HepG2 (cell line): ENCODE data around the gene LYST. TPM values are rescaled to one million over a fixed set of nuclear protein-coding genes. Genes with fewer than 3 reads are reported as not detected.

Experiments used
- ATAC-seq: fragments of 200-7000 bp; cut with Tn5 transposase; 3 replicates; pipeline ENCODE4 v1.9.1; 2020; ENCODE audit warnings: mild to moderate bottlenecking, moderate library complexity
- BruUV-seq: library from RNA; stranded (reverse); fragments of 400-500 nt; replicated peaks from 2 replicates; lab custom pipeline; 2021; lab: Mats Ljungman, UMichigan
- CTCF ChIA-PET: fragments of 300-600 bp; formaldehyde crosslinking; extraction: SDS; loops from one replicate; lab custom pipeline; 2021; ENCODE audit warnings: low total read pairs, inconsistent platforms, low intra/inter-chr PET ratio; lab: Yijun Ruan, JAX
- POLR2A ChIA-PET: fragments of 350-600 bp; sonication (Branson Sonifier 250); formaldehyde crosslinking; loops from one replicate; lab custom pipeline; 2020; ENCODE audit warnings: antibody characterized with exemption, inconsistent platforms; lab: Yijun Ruan, JAX
- DNase-seq: peaks from one replicate; pipeline ENCODE4 v3.0.0-alpha.2; 2015; ENCODE audit warnings: low spot score
- FAIRE-seq: peaks from 3 replicates; lab custom pipeline; 2011; peaks lifted over from hg19 to GRCh38; lab: Jason Lieb, UNC
- H2AFZ ChIP-seq: one replicate; pipeline ENCODE4 v1.6.1; 2011; ENCODE audit warnings: low read length, inconsistent platforms
- H3K27ac ChIP-seq: fragments of 300-600 bp; 3 replicates; pipeline ENCODE4 v1.8.0; 2011; ENCODE audit warnings: mixed run types, mild to moderate bottlenecking, mixed read lengths, low read length, inconsistent platforms; ENCODE audit not compliant: insufficient read depth; ENCODE audit errors: extremely low read length
- H3K27me3 ChIP-seq, 2 experiments: fragments of 200-600 bp in 1 of 2; 2 replicates in 1 of 2; 3 replicates in 1 of 2; pipeline versions ENCODE4 v1.6.0 to v1.8.0; 2011; ENCODE audit warnings: low read length in 2 of 2, mild to moderate bottlenecking in 2 of 2, moderate library complexity in 2 of 2, inconsistent platforms in 1 of 2; ENCODE audit not compliant: insufficient read depth in 2 of 2, control insufficient read depth in 1 of 2
- H3K36me3 ChIP-seq, 2 experiments: fragments of 200-600 bp in 1 of 2; replicated peaks in 1 of 2; 2 replicates in 1 of 2; 3 replicates in 1 of 2; pipeline versions ENCODE4 v1.5.1 to v1.8.0; 2011; ENCODE audit warnings: low read length in 2 of 2, inconsistent platforms in 1 of 2; ENCODE audit not compliant: insufficient read depth in 2 of 2, control insufficient read depth in 1 of 2
- H3K4me1 ChIP-seq: 2 replicates; pipeline ENCODE4 v1.5.1; 2012; ENCODE audit warnings: low read length, inconsistent platforms; ENCODE audit not compliant: insufficient read depth
- H3K4me2 ChIP-seq: 2 replicates; pipeline ENCODE4 v1.6.0; 2011; ENCODE audit warnings: low read depth, low read length, inconsistent platforms
- H3K4me3 ChIP-seq, 3 experiments: fragments of 200-600 bp in 1 of 3; sonication (generic), shearing (Covaris generic) in 1 of 3; replicated peaks in 1 of 3; 2 replicates each; pipeline ENCODE4 v1.5.1; 2011 to 2016; ENCODE audit warnings: low read length in 3 of 3, inconsistent platforms in 2 of 3, low read depth in 2 of 3, mild to moderate bottlenecking in 2 of 3, control low read depth in 1 of 3, mixed read lengths in 1 of 3; ENCODE audit not compliant: insufficient read depth in 1 of 3
- H3K79me2 ChIP-seq: one replicate; pipeline ENCODE4 v1.6.1; 2011; ENCODE audit warnings: low read length, inconsistent platforms; ENCODE audit not compliant: insufficient read depth
- H3K9ac ChIP-seq: 2 replicates; pipeline ENCODE4 v1.6.0; 2011; ENCODE audit warnings: mild to moderate bottlenecking, low read depth, low read length, inconsistent platforms; ENCODE audit not compliant: insufficient read depth
- H3K9me3 ChIP-seq: 2 replicates; pipeline ENCODE4 v1.5.1; 2012; ENCODE audit warnings: mild to moderate bottlenecking, low read length
- H4K20me1 ChIP-seq: 2 replicates; pipeline ENCODE4 v1.6.0; 2011; ENCODE audit warnings: inconsistent platforms, mild to moderate bottlenecking, low read length, moderate library complexity; ENCODE audit not compliant: insufficient read depth
- ERF ChIP-seq: IDR thresholded peaks from 2 replicates; pipeline ENCODE4 v1.6.1; 2018; ENCODE audit warnings: missing biosample characterization, missing genetic modification reagents
- HNRNPK ChIP-seq: fragments of 200-400 bp; formaldehyde crosslinking; IDR thresholded peaks from 2 replicates; pipeline ENCODE4 v1.6.1; 2018; ENCODE audit warnings: low read length, low read depth, moderate library complexity, mild to moderate bottlenecking; ENCODE audit not compliant: poor library complexity, severe bottlenecking
- IKZF1 ChIP-seq: fragments of 450-650 bp; IDR thresholded peaks from 2 replicates; pipeline ENCODE4 v1.7.1; 2016
- KAT7 ChIP-seq: IDR thresholded peaks from 2 replicates; pipeline ENCODE4 v1.6.1; 2018; ENCODE audit warnings: borderline replicate concordance, missing compliant biosample characterization
- MBNL3 ChIP-seq: fragments of 250-450 bp; sonication (Bioruptor Pico); conservative IDR thresholded peaks from 2 replicates; pipeline ENCODE4 v1.8.0; 2022; ENCODE audit warnings: mild to moderate bottlenecking, inconsistent platforms
- NRL ChIP-seq: sonication (generic); formaldehyde crosslinking; IDR thresholded peaks from 2 replicates; pipeline ENCODE4 v1.5.0; 2020; ENCODE audit warnings: missing genetic modification reagents, mild to moderate bottlenecking, moderate library complexity, borderline replicate concordance
- SMARCE1 ChIP-seq: fragments of 450-650 bp; IDR thresholded peaks from 2 replicates; pipeline ENCODE4 v1.6.1; 2017; ENCODE audit warnings: borderline replicate concordance
- STAT6 ChIP-seq: sonication (generic); formaldehyde crosslinking; IDR thresholded peaks from 2 replicates; pipeline ENCODE4 v1.4.0; 2020; ENCODE audit warnings: missing genetic modification reagents, mild to moderate bottlenecking, borderline replicate concordance
- TGIF2 ChIP-seq: IDR thresholded peaks from 2 replicates; pipeline ENCODE4 v1.6.1; 2016; ENCODE audit warnings: control low read depth, missing compliant biosample characterization
- THAP8 ChIP-seq: sonication (generic); formaldehyde crosslinking; IDR thresholded peaks from 2 replicates; pipeline ENCODE4 v1.5.1; 2020; ENCODE audit warnings: missing genetic modification reagents, mild to moderate bottlenecking, borderline replicate concordance
- ZBTB25 ChIP-seq: IDR thresholded peaks from 2 replicates; pipeline ENCODE4 v1.6.1; 2018; ENCODE audit warnings: missing genetic modification reagents
- ZNF510 ChIP-seq: sonication (generic); formaldehyde crosslinking; IDR thresholded peaks from 2 replicates; pipeline ENCODE4 v1.4.0; 2020; ENCODE audit warnings: low read depth, mild to moderate bottlenecking, missing genetic modification reagents
- in situ Hi-C: cut with HindIII; loops from 2 replicates; pipeline ENCODE4 v1.10.0; 2017; ENCODE audit warnings: low pct_unique_long_range_greater_than_20kb; ENCODE audit not compliant: extremely low pct_ligation_motif_present
- intact Hi-C: fragments of 100-400 bp; cut with micrococcal nuclease; formaldehyde crosslinking; loops from one replicate; pipeline ENCODE4 v1.10.0; 2022; ENCODE audit not compliant: unreplicated experiment
- polyA plus RNA-seq, 8 experiments: library from polyadenylated mRNA; depleted of rRNA in 3 of 8; stranded (reverse) in 7 of 8; unstranded in 1 of 8; fragments of >200 nt; fragmentation: Illumina TruSeq in 4 of 8; extraction: Trizol in 4 of 8; gene quantifications; 2 replicates each; pipeline versions ENCODE4 v1.2.1 to v1.2.3, GENCODE V29; 2011 to 2016; ENCODE audit warnings: low read depth in 4 of 8, missing spikeins in 1 of 8, mixed read lengths in 1 of 8; ENCODE audit not compliant: insufficient read depth in 1 of 8
- total RNA-seq, 5 experiments: library from RNA; depleted of rRNA; stranded (reverse); fragments of >200 nt; fragmentation: Illumina TruSeq; extraction: Trizol; gene quantifications; 2 replicates each; pipeline ENCODE4 v1.2.3, GENCODE V29; 2016; ENCODE audit warnings: low read depth in 1 of 5
- TF ChIP-seq, protein P1 (sequence below): sonication (generic); formaldehyde crosslinking; IDR thresholded peaks from 2 replicates; pipeline ENCODE4 v1.5.1; 2020; ENCODE audit warnings: mild to moderate bottlenecking, missing genetic modification reagents, borderline replicate concordance
- TF ChIP-seq, protein P2 (sequence below): IDR thresholded peaks from 2 replicates; pipeline ENCODE4 v1.6.1; 2016; ENCODE audit warnings: mild to moderate bottlenecking, missing biosample characterization, missing genetic modification reagents

Gene LYST
- total and polyA plus RNA-seq, 2 of the 13 experiments (the other 11 are each of a cell fraction or from before 2014, with no cell fraction given) = 0.91 to 2.5 TPM

- in situ Hi-C loops (no loop called here), intact Hi-C loops (no loop called here)
- H3K4me2 ChIP-seq = no peak overlapping the region
- no peaks in the 10 kb centered on the region for H3K36me3 ChIP-seq
- no peak for FAIRE-seq
- no peak overlapping the region for H2AFZ ChIP-seq
- H3K9ac ChIP-seq = no peak overlapping the region
- BruUV-seq = no TSS peak
- POLR2A ChIA-PET = no interaction called here
- no peaks in the 10 kb centered on the region for H3K27me3 ChIP-seq
- no peaks in the 10 kb centered on the region for H3K9me3 ChIP-seq
- no peak for DNase-seq
- H4K20me1 ChIP-seq = no peaks in the 10 kb centered on the region
- ATAC-seq = no peak
- H3K79me2 ChIP-seq = no peaks in the 10 kb centered on the region
- H3K27ac ChIP-seq = no peak overlapping the region
- H3K4me1 ChIP-seq = no peaks in the 10 kb centered on the region
- H3K4me3 ChIP-seq = no peak overlapping the region
- TF ChIP-seq NRL (CRISPR knock-in tag) = no peak
- TF ChIP-seq, protein P1, sequence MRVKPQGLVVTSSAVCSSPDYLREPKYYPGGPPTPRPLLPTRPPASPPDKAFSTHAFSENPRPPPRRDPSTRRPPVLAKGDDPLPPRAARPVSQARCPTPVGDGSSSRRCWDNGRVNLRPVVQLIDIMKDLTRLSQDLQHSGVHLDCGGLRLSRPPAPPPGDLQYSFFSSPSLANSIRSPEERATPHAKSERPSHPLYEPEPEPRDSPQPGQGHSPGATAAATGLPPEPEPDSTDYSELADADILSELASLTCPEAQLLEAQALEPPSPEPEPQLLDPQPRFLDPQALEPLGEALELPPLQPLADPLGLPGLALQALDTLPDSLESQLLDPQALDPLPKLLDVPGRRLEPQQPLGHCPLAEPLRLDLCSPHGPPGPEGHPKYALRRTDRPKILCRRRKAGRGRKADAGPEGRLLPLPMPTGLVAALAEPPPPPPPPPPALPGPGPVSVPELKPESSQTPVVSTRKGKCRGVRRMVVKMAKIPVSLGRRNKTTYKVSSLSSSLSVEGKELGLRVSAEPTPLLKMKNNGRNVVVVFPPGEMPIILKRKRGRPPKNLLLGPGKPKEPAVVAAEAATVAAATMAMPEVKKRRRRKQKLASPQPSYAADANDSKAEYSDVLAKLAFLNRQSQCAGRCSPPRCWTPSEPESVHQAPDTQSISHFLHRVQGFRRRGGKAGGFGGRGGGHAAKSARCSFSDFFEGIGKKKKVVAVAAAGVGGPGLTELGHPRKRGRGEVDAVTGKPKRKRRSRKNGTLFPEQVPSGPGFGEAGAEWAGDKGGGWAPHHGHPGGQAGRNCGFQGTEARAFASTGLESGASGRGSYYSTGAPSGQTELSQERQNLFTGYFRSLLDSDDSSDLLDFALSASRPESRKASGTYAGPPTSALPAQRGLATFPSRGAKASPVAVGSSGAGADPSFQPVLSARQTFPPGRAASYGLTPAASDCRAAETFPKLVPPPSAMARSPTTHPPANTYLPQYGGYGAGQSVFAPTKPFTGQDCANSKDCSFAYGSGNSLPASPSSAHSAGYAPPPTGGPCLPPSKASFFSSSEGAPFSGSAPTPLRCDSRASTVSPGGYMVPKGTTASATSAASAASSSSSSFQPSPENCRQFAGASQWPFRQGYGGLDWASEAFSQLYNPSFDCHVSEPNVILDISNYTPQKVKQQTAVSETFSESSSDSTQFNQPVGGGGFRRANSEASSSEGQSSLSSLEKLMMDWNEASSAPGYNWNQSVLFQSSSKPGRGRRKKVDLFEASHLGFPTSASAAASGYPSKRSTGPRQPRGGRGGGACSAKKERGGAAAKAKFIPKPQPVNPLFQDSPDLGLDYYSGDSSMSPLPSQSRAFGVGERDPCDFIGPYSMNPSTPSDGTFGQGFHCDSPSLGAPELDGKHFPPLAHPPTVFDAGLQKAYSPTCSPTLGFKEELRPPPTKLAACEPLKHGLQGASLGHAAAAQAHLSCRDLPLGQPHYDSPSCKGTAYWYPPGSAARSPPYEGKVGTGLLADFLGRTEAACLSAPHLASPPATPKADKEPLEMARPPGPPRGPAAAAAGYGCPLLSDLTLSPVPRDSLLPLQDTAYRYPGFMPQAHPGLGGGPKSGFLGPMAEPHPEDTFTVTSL = no peak
- TF ChIP-seq SMARCE1 = no peak
- TF ChIP-seq ZBTB25 (CRISPR knock-in tag) = no peak
- TF ChIP-seq STAT6 = no peak
- TF ChIP-seq ERF (CRISPR knock-in tag) = no peak
- TF ChIP-seq IKZF1 = no peak
- TF ChIP-seq HNRNPK = no peak
- TF ChIP-seq THAP8 (CRISPR knock-in tag) = no peak
- no peak for TF ChIP-seq TGIF2 (CRISPR knock-in tag)
- TF ChIP-seq, protein P2, sequence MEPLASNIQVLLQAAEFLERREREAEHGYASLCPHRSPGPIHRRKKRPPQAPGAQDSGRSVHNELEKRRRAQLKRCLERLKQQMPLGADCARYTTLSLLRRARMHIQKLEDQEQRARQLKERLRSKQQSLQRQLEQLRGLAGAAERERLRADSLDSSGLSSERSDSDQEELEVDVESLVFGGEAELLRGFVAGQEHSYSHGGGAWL (CRISPR knock-in tag) = no peak
- TF ChIP-seq KAT7 (CRISPR knock-in tag) = no peak
- no peak for TF ChIP-seq MBNL3 (CRISPR knock-in tag)
- no peak for TF ChIP-seq ZNF510 (CRISPR knock-in tag)
- CTCF ChIA-PET = no interaction called here
Measured at GRCh38 chr1:235790123-235790522, 76.6 kb downstream of the LYST start.
